ENCODE results near the gene MIAT. TPM values are rescaled to one million over a fixed set of nuclear protein-coding genes. Genes with fewer than 3 reads are reported as not detected.

MIAT gene
- total and polyA plus RNA-seq, 2 of the 8 experiments (the other 6 are each of a cell fraction or from before 2014, with no cell fraction given), result 27.6 to 36.0 TPM

DNA sequence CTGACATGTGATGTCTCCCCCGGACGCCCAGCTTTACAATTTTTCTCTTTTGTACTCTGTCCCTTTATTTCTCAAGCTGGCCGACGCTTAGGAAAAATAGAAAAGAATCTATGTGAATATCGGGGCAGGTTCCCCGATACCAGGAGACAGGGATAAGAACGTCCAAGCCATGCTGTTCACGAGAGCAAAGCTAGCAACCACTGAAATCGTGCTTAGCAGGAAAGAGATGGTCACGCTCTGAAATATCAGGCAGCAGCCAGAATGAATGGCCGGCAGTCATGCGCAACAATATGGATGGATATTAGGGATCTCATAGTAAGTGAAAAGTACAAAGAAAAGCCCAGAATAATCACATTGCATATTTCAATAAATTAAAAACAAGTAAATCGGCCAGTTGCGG is 43.1 kb upstream of the MIAT start:
- TF ChIP-seq EGR1 (IDR thresholded peaks at IDR 0.05; ENCODE audit: borderline replicate concordance, low read depth, low read length), result no peak
- DNase-seq (ENCODE audit: low read depth in 1 of 2, low spot score in 2 of 2) (no peak), FAIRE-seq (peak; percentile 24)
- H4K8ac ChIP-seq (ENCODE audit: extremely low read depth, insufficient read depth, low read length), result no peak overlapping the region
- no peak overlapping the region for H2BK15ac ChIP-seq (ENCODE audit: low read length)
- H3K4me3 ChIP-seq (ENCODE audit: extremely low read depth in 1 of 4, insufficient read depth in 2 of 4, low read depth in 3 of 4, low read length in 4 of 4), result peak overlapping the region in 1 of 4 experiments; percentile 45; a peak in 3 of 8 replicates
- no peak overlapping the region for H3K27ac ChIP-seq (ENCODE audit: low read depth, low read length)
- H2BK20ac ChIP-seq (ENCODE audit: low read length), result peak overlapping the region; percentile 100
- H3K9me3 ChIP-seq (ENCODE audit: insufficient read depth in 2 of 2, low read depth in 1 of 2, low read length in 1 of 2), result no peaks in the 10 kb centered on the region
- H3K14ac ChIP-seq (ENCODE audit: insufficient read length), result no peak overlapping the region
- H2BK12ac ChIP-seq (ENCODE audit: low read depth, low read length), result no peak overlapping the region
- ChIA-PET POLR2A (ENCODE audit: partially characterized antibody) (interaction anchor here (0.9 to 1.5 kb wide), 3 partner anchors 9 to 55 kb away, joined by 3 to 4 read pairs (median 3); partner anchors contain the start of gene MIAT), CTCF (ENCODE audit: partially characterized antibody) (interaction anchor here (1.0 to 1.6 kb wide), 3 partner anchors 12 to 59 kb away, joined by 3 to 5 read pairs (median 3); no protein-coding TSS in a partner anchor)
- no peak overlapping the region for H2AFZ ChIP-seq (ENCODE audit: low read length)
- no peak overlapping the region for H3K4ac ChIP-seq (replicated peaks; ENCODE audit: insufficient read length, low read depth, low read length)
- no peaks in the 10 kb centered on the region for H3K79me1 ChIP-seq (ENCODE audit: low read depth, low read length)
- H2BK5ac ChIP-seq (ENCODE audit: low read depth, low read length), result no peak overlapping the region; the same call in 1 of the 2 replicates
- no peak overlapping the region for H4K5ac ChIP-seq (ENCODE audit: insufficient read length, low read depth, low read length)
- H3K23ac ChIP-seq (ENCODE audit: insufficient read length), result no peak overlapping the region
- H3K56ac ChIP-seq (replicated peaks; ENCODE audit: insufficient read length, low read depth, low read length), result no peak overlapping the region
- no peaks in the 10 kb centered on the region for H3K36me3 ChIP-seq (ENCODE audit: control insufficient read depth in 2 of 4, insufficient read depth in 4 of 4, low read length in 3 of 4)
- H3K79me2 ChIP-seq (ENCODE audit: control insufficient read depth in 1 of 2, insufficient read depth in 2 of 2, low read length in 2 of 2), result no peaks in the 10 kb centered on the region
- no peak overlapping the region for H2AK5ac ChIP-seq (ENCODE audit: low read depth, low read length)
- 0 out of 2 replicates have a peak overlapping the region, but pooled peaks have one; percentile 80 for H3K18ac ChIP-seq (ENCODE audit: extremely low read depth, low read length)
- H3K27me3 ChIP-seq (replicated peaks in 1 of 4; ENCODE audit: control insufficient read depth in 3 of 4, extremely low read depth in 1 of 4, insufficient read depth in 3 of 4, low read length in 3 of 4), result peaks cover 5 to 31% (median 26%) of the 10 kb centered on the region in 4 experiments
- H4K91ac ChIP-seq (replicated peaks; ENCODE audit: insufficient read length, low read length), result peak overlapping the region; percentile 67
- no peaks in the 10 kb centered on the region for H4K20me1 ChIP-seq (replicated peaks in 1 of 2; ENCODE audit: control insufficient read depth in 1 of 2, insufficient read depth in 2 of 2, low read length in 2 of 2)
- H3K4me1 ChIP-seq (replicated peaks in 1 of 4; ENCODE audit: control insufficient read depth in 3 of 4, insufficient read depth in 4 of 4, low read length in 3 of 4), result peaks cover 22 to 43% (median 27%) of the 10 kb centered on the region in 4 experiments
- WGBS, 2 experiments (ENCODE audit: extremely low coverage in 1 of 2, insufficient coverage in 1 of 2, insufficient read length in 1 of 2, insufficient replicate concordance in 2 of 2, low coverage in 1 of 2, low lambda C conversion rate in 2 of 2, missing lambda C conversion rate in 1 of 2), result 25% methylated on average over 14 of the region's 14 CpGs; no CpG with 5 or more reads in 1 of the 2 experiments
- H2BK120ac ChIP-seq (replicated peaks; ENCODE audit: low read depth, low read length), result peak overlapping the region; percentile 16
- peak overlapping the region; percentile 40 to 89 for H3K4me2 ChIP-seq (ENCODE audit: insufficient read depth in 1 of 2, low read depth in 2 of 2, low read length in 2 of 2)
- peaks cover 3% of the 10 kb centered on the region; the same call in 1 of the 2 replicates for H3K23me2 ChIP-seq (ENCODE audit: low read depth, low read length)
- no peak overlapping the region for H3K9ac ChIP-seq (replicated peaks in 1 of 4; ENCODE audit: extremely low read depth in 1 of 4, low read depth in 3 of 4, low read length in 3 of 4)

All from H1 (cell line).